SU-DHL-6 (cell line): ENCODE results near the gene KDM2A.

Experiments
- H2AFZ ChIP-seq: fragments of 200-600 bp; sonication (generic); 2 replicates; pipeline ENCODE4 v1.6.1; 2014; ENCODE audit warnings: low read depth, mild to moderate bottlenecking, moderate library complexity, mixed read lengths, antibody characterized with exemption, low read length; ENCODE audit not compliant: severe bottlenecking
- H3F3A ChIP-seq: fragments of 200-600 bp; shearing (Covaris generic); 2 replicates; pipeline ENCODE4 v1.6.0; 2016; ENCODE audit warnings: antibody characterized with exemption, mild to moderate bottlenecking; ENCODE audit not compliant: insufficient read depth
- H3K27ac ChIP-seq: fragments of 200-600 bp; sonication (generic); 2 replicates; pipeline ENCODE4 v1.5.1; 2016; ENCODE audit warnings: low read depth, mild to moderate bottlenecking, low read length, moderate library complexity, mixed read lengths
- H3K27me3 ChIP-seq: fragments of 200-600 bp; sonication (generic), shearing (Covaris generic); 2 replicates; pipeline ENCODE4 v1.6.0; 2014; ENCODE audit warnings: mild to moderate bottlenecking, low read length
- H3K36me3 ChIP-seq: fragments of 200-600 bp; sonication (generic); 2 replicates; pipeline ENCODE4 v1.6.1; 2014; ENCODE audit warnings: mild to moderate bottlenecking, low read length, mixed read lengths
- H3K4me2 ChIP-seq: fragments of 300-600, 200-600 bp; shearing (Covaris generic), sonication (generic); 2 replicates; pipeline ENCODE4 v1.6.0; 2014; ENCODE audit warnings: low read length, low read depth, mild to moderate bottlenecking; ENCODE audit not compliant: poor library complexity, severe bottlenecking
- H3K4me3 ChIP-seq: fragments of 200-600 bp; sonication (generic); 2 replicates; pipeline ENCODE4 v1.5.1; 2014; ENCODE audit warnings: antibody characterized with exemption, low read length, mild to moderate bottlenecking, mixed read lengths; ENCODE audit not compliant: insufficient read depth, poor library complexity, severe bottlenecking
- H3K79me2 ChIP-seq: fragments of 200-600 bp; sonication (generic); 2 replicates; pipeline ENCODE4 v1.6.1; 2014; ENCODE audit warnings: mild to moderate bottlenecking, low read length, moderate library complexity; ENCODE audit not compliant: insufficient read depth
- H3K9ac ChIP-seq: fragments of 200-600 bp; sonication (generic); 2 replicates; pipeline ENCODE4 v1.7.0; 2014; ENCODE audit warnings: mild to moderate bottlenecking, low read length
- H3K9me2 ChIP-seq: fragments of 200-600 bp; sonication (generic); replicated peaks from 2 replicates; pipeline ENCODE4 v1.6.1; 2014; ENCODE audit warnings: low read length; ENCODE audit not compliant: insufficient read depth
- H3K9me3 ChIP-seq: fragments of 200-600 bp; sonication (generic); 2 replicates; pipeline ENCODE4 v1.6.1; 2014; ENCODE audit warnings: low read length, mixed read lengths; ENCODE audit not compliant: insufficient read depth
- H4K20me1 ChIP-seq: fragments of 200-600 bp; sonication (generic); 2 replicates; pipeline ENCODE4 v1.6.1; 2014; ENCODE audit warnings: low read depth, mild to moderate bottlenecking, antibody characterized with exemption, low read length, moderate library complexity, mixed read lengths
- EZH2phosphoT487 ChIP-seq: fragments of 200-600 bp; sonication (generic), shearing (Covaris generic); conservative IDR thresholded peaks from 2 replicates; pipeline ENCODE4 v1.6.1; 2018; ENCODE audit warnings: mild to moderate bottlenecking, antibody characterized with exemption, low read length, moderate library complexity, mixed read lengths
- TF ChIP-seq, protein P1 (sequence below): fragments of 200-600 bp; sonication (generic); IDR thresholded peaks from one replicate; pipeline ENCODE4 v1.5.1; 2017; ENCODE audit warnings: antibody characterized with exemption, mild to moderate bottlenecking, low read length, moderate library complexity; ENCODE audit not compliant: insufficient read depth, poor library complexity, severe bottlenecking

The KDM2A gene

DNA sequence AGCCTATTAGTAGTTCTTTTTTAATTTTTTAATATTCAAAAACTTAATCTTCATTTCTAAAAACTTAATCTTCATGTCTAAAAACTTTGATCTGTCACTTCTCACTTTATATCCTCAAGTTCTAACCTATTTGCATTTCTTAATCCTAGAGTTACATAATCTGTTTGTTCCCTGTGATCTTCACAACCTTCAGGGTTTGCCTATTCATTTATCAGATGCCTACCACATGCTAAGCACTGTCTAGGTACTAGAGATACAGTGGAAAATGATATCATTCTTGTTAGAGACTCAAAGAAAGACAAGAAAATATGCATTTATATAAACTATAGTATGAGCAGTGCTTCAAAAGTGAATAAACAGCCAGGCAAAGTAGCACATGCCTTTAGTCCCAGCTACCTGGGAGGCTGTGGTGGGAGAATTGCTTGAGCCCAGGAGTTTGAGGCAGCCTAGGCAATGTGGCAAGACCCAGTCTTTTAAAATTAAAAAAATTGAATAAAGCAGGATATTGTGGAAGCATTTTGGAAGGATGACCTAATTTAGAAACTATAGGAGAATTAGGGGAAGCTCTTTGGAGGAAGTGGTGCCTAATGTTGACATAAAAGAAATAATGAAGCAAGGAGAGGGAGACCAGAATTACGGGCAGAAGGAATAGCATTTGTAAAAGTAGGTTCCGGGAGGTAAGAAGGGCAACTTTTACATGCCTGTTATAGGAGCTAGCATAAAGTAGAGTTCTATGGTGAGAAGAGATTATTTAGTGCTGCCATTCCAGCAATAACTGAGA, 92.8 kb downstream of the KDM2A start:
- Histone ChIP-seq H3K4me2 (no peak overlapping the region), H3K27me3 (no peaks in the 10 kb centered on the region)

DNA sequence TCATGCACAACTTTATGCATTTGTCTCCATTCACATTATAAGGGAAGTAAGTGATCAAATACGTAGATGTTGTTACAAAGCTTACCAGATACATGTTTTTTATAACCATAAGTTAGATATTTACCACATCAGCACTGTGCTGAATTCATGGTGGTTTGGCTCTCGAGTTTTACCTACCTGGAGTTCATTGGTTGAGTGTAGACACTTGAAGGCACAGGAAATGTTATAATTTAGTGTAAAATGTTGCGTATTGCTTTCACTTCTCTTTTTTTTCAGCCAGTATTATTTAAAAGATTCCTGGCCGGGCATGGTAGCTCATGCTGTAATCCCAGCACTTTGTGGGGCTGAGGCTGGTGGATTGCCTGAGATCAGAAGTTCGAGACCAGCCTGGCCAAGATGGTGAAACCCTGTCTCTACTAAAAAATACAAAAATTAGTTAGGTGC, 94.1 kb downstream of the KDM2A start:
- Histone ChIP-seq H3F3A (peaks cover 17% of the 10 kb centered on the region), H3K4me2 (peak overlapping the region; percentile 35), H4K20me1 (no peaks in the 10 kb centered on the region), H2AFZ (no peak overlapping the region), H3K9me3 (no peaks in the 10 kb centered on the region), H3K79me2 (no peaks in the 10 kb centered on the region), H3K9me2 (no peaks in the 10 kb centered on the region), H3K27ac (peak overlapping the region; percentile 53), H3K9ac (no peak overlapping the region), H3K27me3 (no peaks in the 10 kb centered on the region), H3K36me3 (peaks cover 13% of the 10 kb centered on the region; the same call in 1 of the 2 replicates), H3K4me3 (no peak overlapping the region)
- TF ChIP-seq EZH2phosphoT487: no peak
- TF ChIP-seq, protein P1, sequence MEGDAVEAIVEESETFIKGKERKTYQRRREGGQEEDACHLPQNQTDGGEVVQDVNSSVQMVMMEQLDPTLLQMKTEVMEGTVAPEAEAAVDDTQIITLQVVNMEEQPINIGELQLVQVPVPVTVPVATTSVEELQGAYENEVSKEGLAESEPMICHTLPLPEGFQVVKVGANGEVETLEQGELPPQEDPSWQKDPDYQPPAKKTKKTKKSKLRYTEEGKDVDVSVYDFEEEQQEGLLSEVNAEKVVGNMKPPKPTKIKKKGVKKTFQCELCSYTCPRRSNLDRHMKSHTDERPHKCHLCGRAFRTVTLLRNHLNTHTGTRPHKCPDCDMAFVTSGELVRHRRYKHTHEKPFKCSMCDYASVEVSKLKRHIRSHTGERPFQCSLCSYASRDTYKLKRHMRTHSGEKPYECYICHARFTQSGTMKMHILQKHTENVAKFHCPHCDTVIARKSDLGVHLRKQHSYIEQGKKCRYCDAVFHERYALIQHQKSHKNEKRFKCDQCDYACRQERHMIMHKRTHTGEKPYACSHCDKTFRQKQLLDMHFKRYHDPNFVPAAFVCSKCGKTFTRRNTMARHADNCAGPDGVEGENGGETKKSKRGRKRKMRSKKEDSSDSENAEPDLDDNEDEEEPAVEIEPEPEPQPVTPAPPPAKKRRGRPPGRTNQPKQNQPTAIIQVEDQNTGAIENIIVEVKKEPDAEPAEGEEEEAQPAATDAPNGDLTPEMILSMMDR: no peak

More for the DNA sequence above, 92.8 kb downstream of the KDM2A start:
- H3K9ac ChIP-seq: no peak overlapping the region
- peak overlapping the region; percentile 53 for H3K27ac ChIP-seq
- no peak overlapping the region for H3K4me3 ChIP-seq
- H3K36me3 ChIP-seq: peaks cover 13% of the 10 kb centered on the region; the same call in 1 of the 2 replicates
- no peak overlapping the region for H2AFZ ChIP-seq
- H3K79me2 ChIP-seq: no peaks in the 10 kb centered on the region
- H4K20me1 ChIP-seq: no peaks in the 10 kb centered on the region
- no peaks in the 10 kb centered on the region for H3K9me3 ChIP-seq
- TF ChIP-seq, protein P1: no peak
- TF ChIP-seq EZH2phosphoT487: no peak
- peaks cover 17% of the 10 kb centered on the region for H3F3A ChIP-seq
- H3K9me2 ChIP-seq: no peaks in the 10 kb centered on the region

DNA sequence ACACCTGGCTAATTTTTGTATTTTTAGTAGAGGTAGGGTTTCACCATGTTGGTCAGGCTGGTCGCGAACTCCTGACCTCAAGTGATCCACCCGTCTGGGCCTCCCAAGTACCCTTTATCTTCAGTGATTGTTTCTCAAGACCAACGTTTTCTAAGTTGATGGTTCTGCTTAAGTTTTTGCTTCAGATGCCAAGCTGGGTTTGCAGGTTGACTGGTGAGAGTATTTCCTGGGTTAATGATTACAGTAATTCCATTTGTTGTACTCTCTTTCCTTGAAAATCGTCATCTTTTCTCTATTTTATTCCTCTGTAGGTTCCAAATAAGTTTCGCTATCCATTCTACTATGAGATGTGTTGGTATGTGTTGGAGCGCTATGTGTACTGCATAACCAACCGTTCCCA, 108.7 kb downstream of the KDM2A start:
- Histone ChIP-seq H3K9me2 (no peaks in the 10 kb centered on the region), H2AFZ (no peak overlapping the region), H3K4me2 (no peak overlapping the region), H3K27me3 (no peaks in the 10 kb centered on the region), H3K9me3 (no peaks in the 10 kb centered on the region), H3F3A (no peaks in the 10 kb centered on the region), H3K79me2 (no peaks in the 10 kb centered on the region), H4K20me1 (no peaks in the 10 kb centered on the region), H3K4me3 (no peak overlapping the region), H3K36me3 (peaks cover 16% of the 10 kb centered on the region; the same call in 1 of the 2 replicates), H3K9ac (no peak overlapping the region), H3K27ac (no peak overlapping the region)
- TF ChIP-seq EZH2phosphoT487: no peak
- TF ChIP-seq, protein P1: no peak
